ENCODE data around the gene ZNF273.
A peak's percentile ranks its signal among the peaks of the same experiment; 100 is the strongest.
"Not testable (repeated sequence)": the region's sequence is repeated elsewhere in the genome, so short reads cannot be mapped to it uniquely, and the experiment has no call there.

ZNF273 gene

GRCh38 chr7:64946772-64947171 is 43.7 kb downstream of the ZNF273 start:
- peak in 1 of 2 experiments; percentile 49 for DNase-seq (ENCODE audit: low read depth in 1 of 2, low spot score in 1 of 2)
- in situ Hi-C loops (cut with HindIII; ENCODE audit: low pct_unique_long_range_greater_than_20kb, low sequenced_read_pairs), result no loop called here
- no peak for TF ChIP-seq JUND (IDR thresholded peaks at IDR 0.05; ENCODE audit: low read depth)

- no peak for TF ChIP-seq JUND (IDR thresholded peaks at IDR 0.05; ENCODE audit: low read depth)
- DNase-seq (ENCODE audit: low read depth in 1 of 2, low spot score in 1 of 2), result no peak
- in situ Hi-C loops (cut with HindIII; ENCODE audit: low pct_unique_long_range_greater_than_20kb, low sequenced_read_pairs), result no loop called here
Measured at GRCh38 chr7:64947252-64948000, 44.4 kb downstream of the ZNF273 start.

- DNase-seq (ENCODE audit: low read depth in 1 of 2, low spot score in 1 of 2); in situ Hi-C loops (cut with HindIII; ENCODE audit: low pct_unique_long_range_greater_than_20kb, low sequenced_read_pairs): not testable (repeated sequence)
Measured at GRCh38 chr7:64948774-64949173, 45.7 kb downstream of the ZNF273 start.

- peak in 1 of 2 experiments; percentile 38 for DNase-seq (ENCODE audit: low read depth in 1 of 2, low spot score in 1 of 2)
- in situ Hi-C loops (cut with HindIII; ENCODE audit: low pct_unique_long_range_greater_than_20kb, low sequenced_read_pairs), result not testable (repeated sequence)
Measured at GRCh38 chr7:64950673-64951072, 47.6 kb downstream of the ZNF273 start.

- peak; percentile 73 to 82 for DNase-seq (ENCODE audit: low read depth in 1 of 2, low spot score in 1 of 2)
- TF ChIP-seq JUND (IDR thresholded peaks at IDR 0.05; ENCODE audit: low read depth), result no peak
- in situ Hi-C loops (cut with HindIII; ENCODE audit: low pct_unique_long_range_greater_than_20kb, low sequenced_read_pairs), result no loop called here
Measured at GRCh38 chr7:64951250-64951848, 48.3 kb downstream of the ZNF273 start.

- TF ChIP-seq JUND (IDR thresholded peaks at IDR 0.05; ENCODE audit: low read depth), result no peak
- in situ Hi-C loops (cut with HindIII; ENCODE audit: low pct_unique_long_range_greater_than_20kb, low sequenced_read_pairs), result no loop called here
- no peak for DNase-seq (ENCODE audit: low read depth in 1 of 2, low spot score in 1 of 2)
Measured at GRCh38 chr7:64959072-64959747, 56.1 kb downstream of the ZNF273 start.

- DNase-seq (ENCODE audit: low read depth in 1 of 2, low spot score in 1 of 2), result no peak
- TF ChIP-seq JUND (IDR thresholded peaks at IDR 0.05; ENCODE audit: low read depth), result no peak
- in situ Hi-C loops (cut with HindIII; ENCODE audit: low pct_unique_long_range_greater_than_20kb, low sequenced_read_pairs), result no loop called here
Measured at GRCh38 chr7:64965594-64965993, 62.5 kb downstream of the ZNF273 start.

- in situ Hi-C loops (cut with HindIII; ENCODE audit: low pct_unique_long_range_greater_than_20kb, low sequenced_read_pairs), result no loop called here
- TF ChIP-seq JUND (IDR thresholded peaks at IDR 0.05; ENCODE audit: low read depth), result no peak
- DNase-seq (ENCODE audit: low read depth in 1 of 2, low spot score in 1 of 2), result no peak
Measured at GRCh38 chr7:64978497-64979203, 75.6 kb downstream of the ZNF273 start.

Data from T47D (cell line).